ENCODE data around the gene COBLL1.
"Not testable (repeated sequence)": the region's sequence is repeated elsewhere in the genome, so short reads cannot be mapped to it uniquely, and the experiment has no call there.

Gene COBLL1

GRCh38 chr2:164841719-164842623, at the start of gene COBLL1:
COBLL1 (minus strand) TSS chr2:164841823; CDS start chr2:164841196, 627 bp downstream.
- DNase-seq (ENCODE audit: low read depth) = no peak

DNA sequence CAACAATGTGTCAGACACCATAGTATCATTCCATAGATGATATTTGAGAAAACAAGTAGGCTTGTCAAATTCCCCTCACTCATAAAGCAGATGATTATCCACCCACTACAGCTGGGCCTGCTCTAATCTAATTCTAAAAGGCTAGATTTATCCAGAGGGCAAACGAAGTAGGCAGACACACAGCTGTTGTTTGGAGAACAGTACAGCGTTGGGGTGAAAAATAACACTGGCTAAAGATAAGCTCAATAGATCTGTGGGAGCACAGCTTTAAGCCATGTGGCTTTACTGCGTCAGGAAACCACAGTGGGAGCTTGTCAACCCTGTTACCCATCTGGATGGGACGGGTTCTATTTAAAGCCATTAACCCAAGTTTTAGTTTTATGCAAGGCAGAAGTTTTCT, 48.9 kb upstream of the COBLL1 start:
- no peak for DNase-seq (ENCODE audit: low read depth)

GRCh38 chr2:164888592-164888991, 47.0 kb upstream of the COBLL1 start:
- DNase-seq (ENCODE audit: low read depth) = no peak

- no peak for DNase-seq (ENCODE audit: low read depth)
Observed at GRCh38 chr2:164887434-164888144, 46.0 kb upstream of the COBLL1 start.

DNA sequence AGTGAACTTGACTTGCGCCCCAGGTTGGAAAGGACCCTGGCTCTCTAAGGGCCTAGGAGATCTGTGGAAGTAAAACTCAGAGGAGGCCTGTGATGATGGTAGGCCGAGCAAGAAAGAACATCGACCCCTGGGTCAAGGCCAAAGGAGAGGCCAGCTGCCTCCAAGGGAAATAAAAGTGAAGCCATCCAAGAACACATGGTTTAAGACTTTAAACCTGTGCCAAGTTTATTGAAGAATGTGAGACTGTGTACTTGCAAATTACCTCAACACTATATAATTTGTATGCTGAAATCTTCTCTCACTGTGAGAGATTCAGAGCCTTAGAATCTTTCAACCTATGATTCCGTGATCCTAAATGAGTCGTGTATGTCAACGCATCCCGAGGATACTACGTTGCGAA, 40.7 kb upstream of the COBLL1 start:
- no peak for DNase-seq (ENCODE audit: low read depth)

GRCh38 chr2:164881524-164881923, 39.9 kb upstream of the COBLL1 start:
- DNase-seq (ENCODE audit: low read depth) = no peak

- DNase-seq (ENCODE audit: low read depth) = no peak
Observed at GRCh38 chr2:164879901-164880535, 38.4 kb upstream of the COBLL1 start.

DNA sequence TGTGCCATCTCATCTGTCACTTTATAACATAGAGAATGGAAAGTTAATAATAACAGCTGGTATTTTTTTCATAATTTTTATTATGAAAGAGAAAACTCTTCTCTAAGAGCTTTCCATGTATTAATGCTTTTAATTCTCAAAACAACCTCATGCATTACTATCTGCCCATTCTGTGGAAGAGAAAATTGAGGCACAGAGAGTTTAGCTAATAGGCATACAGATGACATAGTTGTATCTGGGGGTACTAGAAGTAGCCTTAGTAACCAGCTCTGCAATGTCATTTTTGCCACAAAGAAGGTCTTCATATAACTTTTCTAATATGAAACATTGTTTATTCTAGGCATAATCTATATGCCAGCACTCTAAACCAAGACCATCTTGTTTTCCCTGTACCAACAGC, 36.3 kb upstream of the COBLL1 start:
- no peak for DNase-seq (ENCODE audit: low read depth)

- DNase-seq (ENCODE audit: low read depth) = no peak
Observed at GRCh38 chr2:164877169-164877568, 35.5 kb upstream of the COBLL1 start.

- no peak for DNase-seq (ENCODE audit: low read depth)
Observed at GRCh38 chr2:164875334-164876205, 33.9 kb upstream of the COBLL1 start.

GRCh38 chr2:164873210-164873908, 31.7 kb upstream of the COBLL1 start:
- DNase-seq (ENCODE audit: low read depth) = no peak

DNA sequence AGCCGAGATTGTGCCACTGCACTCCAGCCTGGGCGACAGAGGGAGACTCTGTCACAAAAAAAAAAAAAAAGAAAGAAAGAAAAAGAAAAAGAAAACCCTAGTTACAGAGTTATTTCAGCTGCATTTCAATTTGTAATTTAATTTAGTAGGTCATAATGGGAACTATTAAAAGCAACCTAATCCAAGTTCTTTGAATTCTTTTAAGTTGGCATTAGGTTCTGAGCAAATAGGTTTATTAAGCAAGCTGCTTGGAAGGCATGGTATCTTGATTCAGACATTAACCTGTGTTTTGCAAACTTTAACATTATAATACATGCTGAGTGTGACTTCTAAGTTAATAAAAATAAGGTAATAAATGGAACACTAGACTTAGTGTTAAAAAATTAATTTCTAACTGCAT, 29.8 kb upstream of the COBLL1 start:
- no peak for DNase-seq (ENCODE audit: low read depth)

GRCh38 chr2:164869420-164869772, 27.8 kb upstream of the COBLL1 start:
- no peak for DNase-seq (ENCODE audit: low read depth)

- DNase-seq (ENCODE audit: low read depth) = no peak
Observed at GRCh38 chr2:164868563-164869419, 27.2 kb upstream of the COBLL1 start.

- DNase-seq (ENCODE audit: low read depth) = no peak
Observed at GRCh38 chr2:164867779-164868397, 26.3 kb upstream of the COBLL1 start.

GRCh38 chr2:164866381-164866780, 24.8 kb upstream of the COBLL1 start:
- not testable (repeated sequence) for DNase-seq (ENCODE audit: low read depth)

DNA sequence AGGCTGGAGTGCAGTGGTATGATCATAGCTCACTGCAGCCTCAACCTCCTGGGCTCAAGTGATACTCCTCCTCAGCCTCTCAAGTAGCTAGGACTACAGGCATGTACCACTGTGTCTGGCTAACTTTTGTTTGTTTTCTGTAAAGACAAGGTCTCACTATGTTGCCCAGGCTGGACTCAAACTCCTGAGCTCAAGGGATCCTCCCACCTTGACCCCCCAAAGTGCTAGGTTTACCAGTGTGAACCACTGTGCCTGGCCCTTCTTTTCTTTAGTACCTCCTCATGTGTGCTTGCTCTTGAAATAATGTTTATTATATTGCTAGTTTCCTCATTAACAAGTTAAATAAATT, 19.0 kb upstream of the COBLL1 start:
- no peak for DNase-seq (ENCODE audit: low read depth)

DNA sequence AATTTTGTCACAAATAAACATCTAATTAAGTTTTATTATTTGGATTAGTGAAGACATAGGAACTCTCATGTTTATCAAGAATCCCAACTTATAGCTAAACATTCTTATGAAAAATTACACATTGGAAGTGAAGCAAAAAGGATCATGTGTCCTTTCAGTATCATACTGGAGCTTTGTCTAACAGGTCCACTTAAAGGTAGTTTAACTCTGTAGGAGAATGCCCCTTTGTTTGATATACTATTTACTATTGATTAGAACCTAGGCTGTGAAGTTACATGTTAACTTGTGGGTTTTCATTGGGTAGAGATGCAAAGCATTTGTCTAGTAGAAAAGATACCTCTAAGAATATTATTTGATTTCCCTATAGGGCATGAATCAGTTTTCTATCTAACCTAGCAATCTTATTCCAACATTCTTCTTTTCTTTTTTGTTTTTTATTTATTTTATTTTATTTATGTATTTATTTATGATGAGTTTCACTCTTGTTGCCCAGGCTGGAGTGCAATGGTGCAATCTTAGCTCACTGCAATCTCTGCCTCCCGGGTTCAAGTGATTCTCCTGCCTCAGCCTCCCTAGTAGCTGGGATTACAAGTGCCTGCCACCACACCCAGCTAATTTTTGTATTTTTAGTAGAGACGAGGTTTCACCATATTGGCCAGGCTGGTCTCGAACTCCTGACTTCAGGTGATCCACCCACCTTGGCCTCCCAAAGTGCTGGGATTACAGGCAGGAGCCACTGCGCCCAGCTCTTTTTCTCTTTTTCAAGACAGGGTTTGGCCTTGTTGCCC, 18.5 kb upstream of the COBLL1 start:
- DNase-seq (ENCODE audit: low read depth) = not testable (repeated sequence)

DNA sequence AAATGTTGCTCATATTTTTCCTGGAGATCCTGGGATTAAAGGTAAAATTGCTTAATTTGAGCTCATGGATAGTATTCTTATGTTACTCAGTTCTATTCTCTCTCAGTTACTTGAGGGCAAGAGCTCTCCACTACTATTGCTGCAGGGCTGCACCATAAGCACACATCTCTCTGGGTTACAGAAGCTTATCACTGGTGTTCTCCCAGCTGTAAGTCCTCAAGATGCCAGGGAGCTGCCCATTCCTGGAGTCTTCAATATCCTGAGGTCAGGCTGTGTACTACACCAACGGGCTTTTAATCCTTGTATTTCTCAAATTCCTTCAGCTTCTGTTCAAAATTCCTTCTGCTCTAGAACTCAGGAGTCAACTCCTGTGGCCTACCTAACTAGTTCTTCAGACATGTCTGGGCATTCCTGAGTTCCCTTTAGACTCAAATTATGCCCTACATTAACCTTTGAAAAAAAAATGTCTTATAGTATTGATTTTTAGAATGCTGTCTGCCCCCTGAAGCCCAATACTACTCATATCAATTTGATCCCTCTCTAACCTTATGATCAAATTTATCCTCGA, 17.7 kb upstream of the COBLL1 start:
- DNase-seq (ENCODE audit: low read depth) = no peak

Data from HS-5 (cell line).